WTC11 (cell line): ENCODE results near the gene ADD2. TPM values are rescaled to one million over a fixed set of nuclear protein-coding genes. Genes with fewer than 3 reads are reported as not detected.

Experiments used
- ATAC-seq: fragments of 200-7000 bp; cut with Tn5 transposase; 2 replicates; pipeline ENCODE4 v1.10.0; 2021; ENCODE audit warnings: mild to moderate bottlenecking, moderate library complexity
- Bru-seq: library from RNA; stranded (reverse); fragments of 400-500 nt; gene quantifications from one replicate; lab custom pipeline; 2021; lab: Mats Ljungman, UMichigan
- CTCF ChIA-PET: fragments of 300-600 bp; sonication (Branson Sonifier 250); formaldehyde crosslinking; loops from one replicate; lab custom pipeline; 2021; ENCODE audit warnings: antibody characterized with exemption; lab: Charles Lee
- POLR2A ChIA-PET: fragments of 350-600 bp; sonication (Branson Sonifier 250); formaldehyde crosslinking; loops from one replicate; lab custom pipeline; 2021; ENCODE audit warnings: antibody characterized with exemption; lab: Charles Lee
- DNase-seq: peaks from one replicate; pipeline ENCODE4 v3.0.0; 2021; ENCODE audit warnings: low spot score
- H3K27ac Mint-ChIP-seq: 2 replicates; pipeline ENCODE4 v1.8.0; 2021; ENCODE audit warnings: mixed read lengths
- H3K27me3 Mint-ChIP-seq: 2 replicates; pipeline ENCODE4 v1.8.0; 2021; ENCODE audit warnings: low read depth, mild to moderate bottlenecking, moderate library complexity, mixed read lengths
- H3K36me3 Mint-ChIP-seq: 2 replicates; pipeline ENCODE4 v1.8.0; 2021; ENCODE audit warnings: mixed read lengths
- H3K4me1 Mint-ChIP-seq: 2 replicates; pipeline ENCODE4 v1.8.0; 2022; ENCODE audit warnings: mixed read lengths
- H3K4me3 Mint-ChIP-seq: 2 replicates; pipeline ENCODE4 v1.8.0; 2021; ENCODE audit warnings: mild to moderate bottlenecking, moderate library complexity, mixed read lengths
- H3K9me3 Mint-ChIP-seq: 2 replicates; pipeline ENCODE4 v1.8.0; 2021; ENCODE audit warnings: mixed read lengths
- CREM ChIP-seq: sonication (generic); formaldehyde crosslinking; IDR thresholded peaks from 2 replicates; pipeline ENCODE4 v1.8.1; 2022; ENCODE audit warnings: mild to moderate bottlenecking, missing genetic modification reagents, moderate library complexity
- ETV6 ChIP-seq: sonication (generic); formaldehyde crosslinking; IDR thresholded peaks from 2 replicates; pipeline ENCODE4 v1.8.1; 2022; ENCODE audit warnings: mild to moderate bottlenecking, missing genetic modification reagents
- FOXK1 ChIP-seq: sonication (generic); formaldehyde crosslinking; IDR thresholded peaks from 2 replicates; pipeline ENCODE4 v1.8.0; 2022; ENCODE audit warnings: mild to moderate bottlenecking, moderate library complexity, missing genetic modification reagents
- FOXP1 ChIP-seq: sonication (generic); formaldehyde crosslinking; IDR thresholded peaks from 2 replicates; pipeline ENCODE4 v1.8.0; 2022; ENCODE audit warnings: missing genetic modification reagents, mild to moderate bottlenecking, moderate library complexity, borderline replicate concordance
- KAT7 ChIP-seq: sonication (generic); formaldehyde crosslinking; IDR thresholded peaks from 2 replicates; pipeline ENCODE4 v1.8.1; 2023; ENCODE audit warnings: missing genetic modification reagents, mild to moderate bottlenecking, borderline replicate concordance
- MYBL2 ChIP-seq: sonication (generic); formaldehyde crosslinking; IDR thresholded peaks from 2 replicates; pipeline ENCODE4 v1.8.1; 2023; ENCODE audit warnings: mild to moderate bottlenecking, moderate library complexity, missing genetic modification reagents
- SP1 ChIP-seq: sonication (generic); formaldehyde crosslinking; conservative IDR thresholded peaks from 2 replicates; pipeline ENCODE4 v1.8.1; 2022; ENCODE audit warnings: missing genetic modification reagents
- USF1 ChIP-seq: sonication (generic); formaldehyde crosslinking; IDR thresholded peaks from 2 replicates; pipeline ENCODE4 v1.8.0; 2022; ENCODE audit warnings: mild to moderate bottlenecking, missing genetic modification reagents
- ZNF263 ChIP-seq: sonication (generic); formaldehyde crosslinking; IDR thresholded peaks from 2 replicates; pipeline ENCODE4 v1.8.1; 2022; ENCODE audit warnings: low read depth, mild to moderate bottlenecking, moderate library complexity, missing genetic modification reagents
- long read RNA-seq, 3 experiments: library from RNA in 1 of 3; library from capped mRNA in 1 of 3; library from polyadenylated mRNA in 1 of 3; unstranded in 2 of 3; stranded (forward) in 1 of 3; transcript quantifications; one replicate each; pipeline ENCODE4 v2.0.0, GENCODE V29; 2021
- total RNA-seq: library from RNA; stranded (reverse); gene quantifications from 3 replicates; pipeline ENCODE4 v1.2.3, GENCODE V29; 2021
- TF ChIP-seq, protein P1 (sequence below): sonication (generic); formaldehyde crosslinking; IDR thresholded peaks from 2 replicates; pipeline ENCODE4 v1.8.1; 2023; ENCODE audit warnings: mild to moderate bottlenecking, moderate library complexity, missing genetic modification reagents
- TF ChIP-seq, protein P2 (sequence below): sonication (generic); formaldehyde crosslinking; IDR thresholded peaks from 2 replicates; pipeline ENCODE4 v1.8.1; 2023; ENCODE audit warnings: mild to moderate bottlenecking, missing genetic modification reagents
- TF ChIP-seq, protein P3 (sequence below): sonication (generic); formaldehyde crosslinking; IDR thresholded peaks from 2 replicates; pipeline ENCODE4 v1.8.1; 2023; ENCODE audit warnings: mild to moderate bottlenecking, missing genetic modification reagents
- TF ChIP-seq, protein P4 (sequence below): fragments of 200-600 bp; IDR thresholded peaks from 2 replicates; pipeline ENCODE4 v1.8.0; 2022; ENCODE audit warnings: antibody characterized with exemption

ADD2 gene, protein sequence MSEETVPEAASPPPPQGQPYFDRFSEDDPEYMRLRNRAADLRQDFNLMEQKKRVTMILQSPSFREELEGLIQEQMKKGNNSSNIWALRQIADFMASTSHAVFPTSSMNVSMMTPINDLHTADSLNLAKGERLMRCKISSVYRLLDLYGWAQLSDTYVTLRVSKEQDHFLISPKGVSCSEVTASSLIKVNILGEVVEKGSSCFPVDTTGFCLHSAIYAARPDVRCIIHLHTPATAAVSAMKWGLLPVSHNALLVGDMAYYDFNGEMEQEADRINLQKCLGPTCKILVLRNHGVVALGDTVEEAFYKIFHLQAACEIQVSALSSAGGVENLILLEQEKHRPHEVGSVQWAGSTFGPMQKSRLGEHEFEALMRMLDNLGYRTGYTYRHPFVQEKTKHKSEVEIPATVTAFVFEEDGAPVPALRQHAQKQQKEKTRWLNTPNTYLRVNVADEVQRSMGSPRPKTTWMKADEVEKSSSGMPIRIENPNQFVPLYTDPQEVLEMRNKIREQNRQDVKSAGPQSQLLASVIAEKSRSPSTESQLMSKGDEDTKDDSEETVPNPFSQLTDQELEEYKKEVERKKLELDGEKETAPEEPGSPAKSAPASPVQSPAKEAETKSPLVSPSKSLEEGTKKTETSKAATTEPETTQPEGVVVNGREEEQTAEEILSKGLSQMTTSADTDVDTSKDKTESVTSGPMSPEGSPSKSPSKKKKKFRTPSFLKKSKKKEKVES
- total RNA-seq, result 164 to 196 TPM (median 187 TPM) in 3 replicates
- percentile 89 among the genes with signal in this experiment for Bru-seq, nascent RNA
- long read RNA-seq, experiment 1, full-length matches to known transcripts, result 150 of 288 reads
- long read RNA-seq, experiment 1, partial matches to known transcripts, result 50 of 288 reads
- long read RNA-seq, experiment 1, other reads (novel, unspliced or antisense), result 88 of 288 reads
- long read RNA-seq, experiment 2, full-length matches to known transcripts, result 35 of 165 reads
- long read RNA-seq, experiment 2, partial matches to known transcripts, result 39 of 165 reads
- long read RNA-seq, experiment 2, other reads (novel, unspliced or antisense), result 91 of 165 reads
- long read RNA-seq, experiment 3, full-length matches to known transcripts, result 2 of 7 reads
- long read RNA-seq, experiment 3, partial matches to known transcripts, result 1 of 7 reads
- long read RNA-seq, experiment 3, other reads (novel, unspliced or antisense), result 4 of 7 reads

GRCh38 chr2:70767699-70768589 lies at the start of gene ADD2:
Gene ADD2 (minus strand): TSS chr2:70768200. CDS start chr2:70706408, 61,792 bp downstream.
- H3K9me3 Mint-ChIP-seq, result no peaks in the 10 kb centered on the region
- H3K4me3 Mint-ChIP-seq, result peak within 1 kb of the TSS; percentile 91
- peaks cover 49% of the 10 kb centered on the region for H3K4me1 Mint-ChIP-seq
- TF ChIP-seq FOXK1 (peak; percentile 24; the same call in 1 of the 2 replicates), SP1 (CRISPR knock-in tag) (peak; percentile 49; the same call in 1 of the 2 replicates), ZNF263 (CRISPR knock-in tag) (no peak), FOXP1 (CRISPR knock-in tag) (peak; percentile 70; the same call in 1 of the 2 replicates), KAT7 (CRISPR knock-in tag) (0 out of 2 replicates have a peak, but pooled peaks have one; percentile 38), CREM (0 out of 2 replicates have a peak, but pooled peaks have one; percentile 34), MYBL2 (CRISPR knock-in tag) (0 out of 2 replicates have a peak, but pooled peaks have one; percentile 67), ETV6 (CRISPR knock-in tag) (0 out of 2 replicates have a peak, but pooled peaks have one; percentile 48), USF1 (CRISPR knock-in tag) (no peak)
- TF ChIP-seq, protein P1, sequence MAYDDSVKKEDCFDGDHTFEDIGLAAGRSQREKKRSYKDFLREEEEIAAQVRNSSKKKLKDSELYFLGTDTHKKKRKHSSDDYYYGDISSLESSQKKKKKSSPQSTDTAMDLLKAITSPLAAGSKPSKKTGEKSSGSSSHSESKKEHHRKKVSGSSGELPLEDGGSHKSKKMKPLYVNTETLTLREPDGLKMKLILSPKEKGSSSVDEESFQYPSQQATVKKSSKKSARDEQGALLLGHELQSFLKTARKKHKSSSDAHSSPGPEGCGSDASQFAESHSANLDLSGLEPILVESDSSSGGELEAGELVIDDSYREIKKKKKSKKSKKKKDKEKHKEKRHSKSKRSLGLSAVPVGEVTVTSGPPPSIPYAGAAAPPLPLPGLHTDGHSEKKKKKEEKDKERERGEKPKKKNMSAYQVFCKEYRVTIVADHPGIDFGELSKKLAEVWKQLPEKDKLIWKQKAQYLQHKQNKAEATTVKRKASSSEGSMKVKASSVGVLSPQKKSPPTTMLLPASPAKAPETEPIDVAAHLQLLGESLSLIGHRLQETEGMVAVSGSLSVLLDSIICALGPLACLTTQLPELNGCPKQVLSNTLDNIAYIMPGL, result peak; percentile 93
- TF ChIP-seq, protein P2, sequence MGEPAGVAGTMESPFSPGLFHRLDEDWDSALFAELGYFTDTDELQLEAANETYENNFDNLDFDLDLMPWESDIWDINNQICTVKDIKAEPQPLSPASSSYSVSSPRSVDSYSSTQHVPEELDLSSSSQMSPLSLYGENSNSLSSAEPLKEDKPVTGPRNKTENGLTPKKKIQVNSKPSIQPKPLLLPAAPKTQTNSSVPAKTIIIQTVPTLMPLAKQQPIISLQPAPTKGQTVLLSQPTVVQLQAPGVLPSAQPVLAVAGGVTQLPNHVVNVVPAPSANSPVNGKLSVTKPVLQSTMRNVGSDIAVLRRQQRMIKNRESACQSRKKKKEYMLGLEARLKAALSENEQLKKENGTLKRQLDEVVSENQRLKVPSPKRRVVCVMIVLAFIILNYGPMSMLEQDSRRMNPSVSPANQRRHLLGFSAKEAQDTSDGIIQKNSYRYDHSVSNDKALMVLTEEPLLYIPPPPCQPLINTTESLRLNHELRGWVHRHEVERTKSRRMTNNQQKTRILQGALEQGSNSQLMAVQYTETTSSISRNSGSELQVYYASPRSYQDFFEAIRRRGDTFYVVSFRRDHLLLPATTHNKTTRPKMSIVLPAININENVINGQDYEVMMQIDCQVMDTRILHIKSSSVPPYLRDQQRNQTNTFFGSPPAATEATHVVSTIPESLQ, result no peak
- TF ChIP-seq, protein P3, sequence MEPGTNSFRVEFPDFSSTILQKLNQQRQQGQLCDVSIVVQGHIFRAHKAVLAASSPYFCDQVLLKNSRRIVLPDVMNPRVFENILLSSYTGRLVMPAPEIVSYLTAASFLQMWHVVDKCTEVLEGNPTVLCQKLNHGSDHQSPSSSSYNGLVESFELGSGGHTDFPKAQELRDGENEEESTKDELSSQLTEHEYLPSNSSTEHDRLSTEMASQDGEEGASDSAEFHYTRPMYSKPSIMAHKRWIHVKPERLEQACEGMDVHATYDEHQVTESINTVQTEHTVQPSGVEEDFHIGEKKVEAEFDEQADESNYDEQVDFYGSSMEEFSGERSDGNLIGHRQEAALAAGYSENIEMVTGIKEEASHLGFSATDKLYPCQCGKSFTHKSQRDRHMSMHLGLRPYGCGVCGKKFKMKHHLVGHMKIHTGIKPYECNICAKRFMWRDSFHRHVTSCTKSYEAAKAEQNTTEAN, result 0 out of 2 replicates have a peak, but pooled peaks have one; percentile 54
- TF ChIP-seq, protein P4, sequence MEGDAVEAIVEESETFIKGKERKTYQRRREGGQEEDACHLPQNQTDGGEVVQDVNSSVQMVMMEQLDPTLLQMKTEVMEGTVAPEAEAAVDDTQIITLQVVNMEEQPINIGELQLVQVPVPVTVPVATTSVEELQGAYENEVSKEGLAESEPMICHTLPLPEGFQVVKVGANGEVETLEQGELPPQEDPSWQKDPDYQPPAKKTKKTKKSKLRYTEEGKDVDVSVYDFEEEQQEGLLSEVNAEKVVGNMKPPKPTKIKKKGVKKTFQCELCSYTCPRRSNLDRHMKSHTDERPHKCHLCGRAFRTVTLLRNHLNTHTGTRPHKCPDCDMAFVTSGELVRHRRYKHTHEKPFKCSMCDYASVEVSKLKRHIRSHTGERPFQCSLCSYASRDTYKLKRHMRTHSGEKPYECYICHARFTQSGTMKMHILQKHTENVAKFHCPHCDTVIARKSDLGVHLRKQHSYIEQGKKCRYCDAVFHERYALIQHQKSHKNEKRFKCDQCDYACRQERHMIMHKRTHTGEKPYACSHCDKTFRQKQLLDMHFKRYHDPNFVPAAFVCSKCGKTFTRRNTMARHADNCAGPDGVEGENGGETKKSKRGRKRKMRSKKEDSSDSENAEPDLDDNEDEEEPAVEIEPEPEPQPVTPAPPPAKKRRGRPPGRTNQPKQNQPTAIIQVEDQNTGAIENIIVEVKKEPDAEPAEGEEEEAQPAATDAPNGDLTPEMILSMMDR, result 0 out of 2 replicates have a peak, but pooled peaks have one; percentile 25
- ATAC-seq, result peak; percentile 69
- peaks cover 4% of the 10 kb centered on the region for H3K27me3 Mint-ChIP-seq
- ChIA-PET POLR2A (interaction anchor here (0.6 to 1.3 kb wide), 4 partner anchors 57 to 148 kb away, joined by 3 to 4 read pairs (median 3); no protein-coding TSS in a partner anchor), CTCF (interaction anchor here (0.6 to 3.1 kb wide), 57 partner anchors 9 to 510 kb away, joined by 3 to 50 read pairs (median 5); partner anchors contain the start of genes ATP6V1B1, FIGLA and PCYOX1)
- peaks cover 8% of the 10 kb centered on the region; the same call in 1 of the 2 replicates for H3K36me3 Mint-ChIP-seq
- peak; percentile 74 for DNase-seq
- peak within 1 kb of the TSS; percentile 96 for H3K27ac Mint-ChIP-seq
